HS-5 (cell line): Measurements from ENCODE around the gene MCL1.

ENCODE experiments used
- DNase-seq: peaks from one replicate; pipeline ENCODE4 v3.0.0-alpha.2; 2012; ENCODE audit warnings: low read depth

MCL1 gene

GRCh38 chr1:150555971-150556865, 23.2 kb downstream of the MCL1 start:
- DNase-seq: no peak

- no peak for DNase-seq
These were observed 24.0 kb downstream of the MCL1 start for GRCh38 chr1:150555198-150555970.

- no peak for DNase-seq
These were observed 25.3 kb downstream of the MCL1 start for GRCh38 chr1:150554086-150554452.

DNA sequence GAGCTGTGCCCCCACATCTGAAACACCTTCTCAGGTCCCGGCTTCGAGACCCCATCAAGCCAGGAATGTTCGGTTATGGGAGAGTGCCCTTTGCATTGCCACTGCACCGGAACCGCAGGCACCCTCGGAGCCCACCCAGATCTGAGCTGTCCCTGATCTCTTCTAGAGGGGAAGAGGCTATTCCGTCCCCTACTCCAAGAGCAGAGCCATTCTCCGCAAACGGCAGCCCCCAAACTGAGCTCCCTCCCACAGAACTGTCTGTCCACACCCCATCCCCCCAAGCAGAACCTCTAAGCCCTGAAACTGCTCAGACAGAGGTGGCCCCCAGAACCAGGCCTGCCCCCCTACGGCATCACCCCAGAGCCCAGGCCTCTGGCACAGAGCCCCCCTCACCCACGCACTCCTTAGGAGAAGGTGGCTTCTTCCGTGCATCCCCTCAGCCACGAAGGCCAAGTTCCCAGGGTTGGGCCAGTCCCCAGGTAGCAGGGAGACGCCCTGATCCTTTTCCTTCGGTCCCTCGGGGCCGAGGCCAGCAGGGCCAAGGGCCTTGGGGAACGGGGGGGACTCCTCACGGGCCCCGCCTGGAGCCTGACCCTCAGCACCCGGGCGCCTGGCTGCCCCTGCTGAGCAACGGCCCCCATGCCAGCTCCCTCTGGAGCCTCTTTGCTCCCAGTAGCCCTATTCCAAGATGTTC, 25.9 kb downstream of the MCL1 start:
- no peak for DNase-seq

- no peak for DNase-seq
These were observed 26.5 kb downstream of the MCL1 start for GRCh38 chr1:150552911-150553289.

GRCh38 chr1:150552128-150552910, 27.1 kb downstream of the MCL1 start:
- no peak for DNase-seq

GRCh38 chr1:150551784-150552127, 27.7 kb downstream of the MCL1 start:
- no peak for DNase-seq

- no peak for DNase-seq
These were observed 28.2 kb downstream of the MCL1 start for GRCh38 chr1:150551051-150551783.

DNA sequence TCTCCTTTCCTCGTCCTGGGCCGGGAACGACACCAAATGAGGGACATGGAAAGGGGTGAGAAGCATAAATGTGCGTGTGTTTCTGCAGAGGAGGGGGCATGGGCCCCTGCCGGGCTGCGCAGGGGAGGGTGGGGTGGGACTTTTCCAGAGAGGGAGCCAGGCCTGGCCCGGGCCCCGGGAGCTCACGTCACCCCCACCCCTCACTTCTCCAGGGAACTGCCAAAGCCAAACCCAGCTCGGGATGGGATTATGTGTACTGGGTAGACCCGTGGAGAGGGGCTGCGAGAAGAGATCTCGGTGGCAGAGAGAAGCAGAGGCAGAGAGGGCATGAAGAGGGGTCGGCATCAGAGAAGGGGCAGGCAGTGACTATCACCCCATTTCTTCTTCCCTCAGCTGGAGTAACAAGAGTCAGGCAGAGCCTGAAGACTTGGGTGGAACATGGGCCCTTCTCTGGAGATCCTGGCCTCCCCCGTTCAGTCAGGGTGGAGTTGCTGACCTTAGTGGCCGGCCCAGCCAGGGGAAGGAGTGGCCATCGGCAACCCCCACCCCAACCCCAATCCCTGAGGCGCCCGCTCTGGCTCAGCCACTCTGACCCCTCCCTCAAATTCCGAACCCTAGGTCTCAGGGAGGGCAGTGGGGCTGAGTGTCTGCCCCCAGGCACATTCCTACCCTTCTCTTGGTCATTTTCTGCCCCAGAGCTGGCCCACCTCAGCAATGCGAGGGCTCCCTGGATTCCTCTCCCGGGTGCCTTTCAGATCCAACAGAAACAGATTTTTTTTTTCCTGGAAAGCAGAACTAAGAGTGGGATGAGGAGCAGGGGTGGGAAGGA, 29.0 kb downstream of the MCL1 start:
- DNase-seq: no peak

- no peak for DNase-seq
These were observed 29.8 kb downstream of the MCL1 start for GRCh38 chr1:150549496-150550221.

DNA sequence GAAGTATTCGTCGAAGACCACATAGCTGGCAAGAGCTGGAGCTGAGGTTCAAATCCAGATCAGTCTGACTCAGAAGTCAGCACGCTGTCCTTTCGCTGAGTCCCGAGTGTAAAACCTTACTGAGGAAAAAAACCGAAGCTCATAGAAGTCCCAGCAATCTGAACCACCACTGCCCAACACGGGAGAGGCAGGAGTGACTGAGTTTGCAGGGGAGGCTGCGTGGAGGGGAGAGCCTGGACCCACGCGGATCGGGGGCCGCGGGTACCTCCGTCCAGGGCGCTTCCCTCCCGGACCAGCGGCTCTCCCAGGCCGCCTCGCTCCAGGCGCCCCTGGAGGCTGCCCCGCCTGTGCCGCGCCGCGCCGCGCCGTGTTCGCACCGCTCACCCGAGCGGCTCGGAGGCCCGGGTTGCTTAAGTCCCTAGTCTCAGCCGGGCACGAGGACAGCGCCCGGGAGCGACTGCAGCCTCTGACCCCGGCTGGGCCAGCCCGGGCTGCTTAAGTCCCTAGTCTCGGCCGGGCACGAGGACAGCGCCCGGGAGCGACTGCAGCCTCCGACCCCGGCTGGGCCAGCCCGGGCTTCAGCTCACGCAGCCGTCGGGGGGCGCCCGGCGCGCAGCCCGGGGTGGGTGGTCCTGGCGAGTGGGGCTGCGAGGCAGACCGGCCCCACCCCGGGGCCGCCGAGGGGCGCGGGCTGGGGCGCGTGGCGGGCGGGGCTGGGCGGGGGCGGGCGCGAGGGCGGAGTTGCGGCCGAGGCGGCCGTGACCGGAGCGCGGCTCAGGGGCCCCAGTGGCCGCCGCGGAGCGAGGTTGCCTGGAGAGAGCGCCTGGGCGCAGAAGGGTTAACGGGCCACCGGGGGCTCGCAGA, 30.5 kb downstream of the MCL1 start, which contains the start of gene ADAMTSL4:
Gene ADAMTSL4, plus strand, starts transcription at position 777 of the 864 bp plus-strand sequence. CDS start 2,881 bp downstream, outside the sequence.
- DNase-seq: no peak

GRCh38 chr1:150548324-150548631, 31.1 kb downstream of the MCL1 start:
- no peak for DNase-seq

GRCh38 chr1:150546294-150546937, 33.0 kb downstream of the MCL1 start:
- DNase-seq: no peak

GRCh38 chr1:150545486-150546032, 33.9 kb downstream of the MCL1 start:
- DNase-seq: no peak

DNA sequence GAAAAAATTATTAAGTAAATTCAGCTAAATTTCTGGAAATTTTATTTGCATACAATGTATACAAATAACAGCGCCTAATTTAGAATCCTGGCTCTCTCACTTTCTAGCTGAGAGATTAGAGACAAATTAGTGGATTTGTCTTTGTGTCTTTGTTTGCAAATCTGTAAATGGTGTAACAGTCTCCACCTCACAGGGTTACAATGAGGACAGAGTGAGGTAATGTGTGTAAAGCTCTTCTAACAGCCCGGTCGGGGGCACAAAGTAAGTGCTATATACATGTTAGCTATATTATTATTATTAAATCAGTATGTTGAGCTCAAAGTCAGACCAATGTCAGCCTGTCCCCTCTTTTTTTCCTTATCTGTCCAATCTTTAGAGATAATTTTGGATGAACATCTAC, 35.2 kb downstream of the MCL1 start:
- no peak for DNase-seq

DNA sequence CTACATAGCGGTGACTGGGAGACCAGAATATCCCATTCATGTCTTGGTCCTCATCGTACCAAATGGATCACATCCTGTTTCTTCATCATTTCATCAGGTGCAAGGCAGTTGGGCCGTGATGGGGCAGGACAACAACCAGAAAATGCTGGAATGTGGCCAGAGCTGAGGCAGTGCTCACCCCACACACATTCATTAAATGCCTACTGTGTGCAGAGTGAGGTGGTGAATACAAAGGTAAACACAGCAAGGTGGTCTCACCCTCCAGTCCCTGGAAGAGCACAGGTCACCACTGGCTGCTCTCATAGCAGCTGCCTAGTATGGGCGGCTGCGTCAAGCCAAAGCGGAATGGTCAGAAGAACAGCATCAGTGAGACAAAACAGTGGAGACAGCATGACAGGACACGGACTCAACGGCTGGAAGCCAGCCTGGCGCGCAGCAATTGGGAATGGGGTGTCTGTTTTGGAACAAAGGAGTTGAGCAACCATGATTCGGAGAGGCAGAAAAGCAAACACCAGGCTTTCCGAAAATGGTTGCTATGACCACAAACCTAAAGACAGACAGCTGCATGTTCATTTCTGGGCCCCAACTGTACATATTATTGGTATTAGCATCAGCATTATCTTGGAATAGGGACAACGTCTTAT, 35.8 kb downstream of the MCL1 start:
- no peak for DNase-seq
